Esophagus muscularis mucosa (tissue), 4 donors: ENCODE results near the gene SWAP70. TPM values are rescaled to one million over a fixed set of nuclear protein-coding genes. Genes with fewer than 3 reads are reported as not detected.

Source experiments
- DNase-seq: peaks from one replicate; pipeline ENCODE4 v3.0.0-alpha.2; 2017; ENCODE audit errors: extremely low spot score
- H3K27ac ChIP-seq, 4 donors: fragments of 200-600 bp; sonication (generic); replicated peaks in 1 of 4; 1 replicate in 3 of 4; 2 replicates in 1 of 4; pipeline ENCODE4 v1.5.1; 2016 to 2019; ENCODE audit warnings: mild to moderate bottlenecking in 1 of 4
- H3K27me3 ChIP-seq, 4 donors: fragments of 200-600 bp; sonication (generic); one replicate each; pipeline versions ENCODE4 v1.5.1 to v1.6.0; 2016 to 2019
- H3K36me3 ChIP-seq, 4 donors: fragments of 200-600 bp; sonication (generic); one replicate each; pipeline ENCODE4 v1.5.1; 2016 to 2019
- H3K4me1 ChIP-seq, 4 donors: fragments of 200-600 bp; sonication (generic); one replicate each; pipeline ENCODE4 v1.5.1; 2016 to 2019
- H3K4me3 ChIP-seq, 4 donors: fragments of 200-600 bp; sonication (generic); 1 replicate in 2 of 4; 2 replicates in 2 of 4; pipeline ENCODE4 v1.5.1; 2016 to 2019; ENCODE audit warnings: mild to moderate bottlenecking in 4 of 4, moderate library complexity in 1 of 4
- H3K9me3 ChIP-seq, 4 donors: fragments of 200-600 bp; sonication (generic); 1 replicate in 3 of 4; 2 replicates in 1 of 4; pipeline ENCODE4 v1.5.1; 2016 to 2019
- EP300 ChIP-seq: sonication (generic); formaldehyde crosslinking; IDR thresholded peaks from one replicate; pipeline ENCODE4 v1.6.1; 2017; ENCODE audit warnings: antibody characterized with exemption
- POLR2A ChIP-seq: fragments of 450-650 bp; IDR thresholded peaks from one replicate; pipeline ENCODE4 v1.6.1; 2017; ENCODE audit warnings: antibody characterized with exemption, moderate library complexity, mild to moderate bottlenecking, low read depth
- POLR2AphosphoS5 ChIP-seq, 2 donors: sonication (generic); formaldehyde crosslinking; IDR thresholded peaks; one replicate each; pipeline ENCODE4 v1.6.1; 2017; ENCODE audit warnings: antibody characterized with exemption in 2 of 2
- WGBS: methylation state at CpG from one replicate; pipeline ENCODE4 v1.1.5; 2018; 5-methylcytosine and 5-hydroxymethylcytosine counted together
- intact Hi-C: fragments of 100-400 bp; cut with DNase I; formaldehyde crosslinking; loops from one replicate; pipeline ENCODE4 v1.15.1; 2023
- total RNA-seq, 4 donors: library from RNA; depleted of rRNA; stranded (reverse); fragments of >200 nt; gene quantifications; one replicate each; pipeline versions ENCODE4 v1.1.0 to v1.2.1, GENCODE V29; 2016
- TF ChIP-seq, protein P1 (sequence below), 3 experiments: fragments of 200-600 bp in 2 of 3; fragments of 450-650 bp in 1 of 3; sonication (generic) in 2 of 3; IDR thresholded peaks; one replicate each; pipeline ENCODE4 v1.5.1; 2017 to 2019; ENCODE audit warnings: antibody characterized with exemption in 3 of 3, mild to moderate bottlenecking in 2 of 3, moderate library complexity in 1 of 3

SWAP70 gene
- total RNA-seq, 4 donors from 2014 or later: 37.8 to 54.9 (median 46.5) TPM

DNA sequence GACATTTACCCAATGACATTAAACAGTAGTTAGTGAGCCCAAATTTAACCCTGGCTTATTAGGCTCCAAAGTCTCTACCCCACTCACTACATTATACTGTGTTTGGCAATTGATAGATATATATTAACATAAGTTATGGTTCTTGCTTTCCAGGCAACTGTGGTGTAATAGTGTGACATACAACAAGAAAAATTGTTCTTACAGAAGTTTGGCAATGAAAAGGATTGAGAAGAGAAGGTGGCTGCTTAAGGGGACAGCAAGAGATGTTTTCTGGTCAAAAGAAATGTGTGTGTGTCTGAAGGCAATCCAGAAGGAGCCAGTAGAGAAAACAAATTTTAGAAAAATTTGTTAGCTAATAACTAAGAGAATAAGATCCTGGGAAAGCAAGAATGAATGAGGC, 132.4 kb downstream of the SWAP70 start:
- no peaks in the 10 kb centered on the region for H3K9me3 ChIP-seq
- no peaks in the 10 kb centered on the region for H3K27me3 ChIP-seq
- TF ChIP-seq EP300: no peak
- TF ChIP-seq, protein P1, sequence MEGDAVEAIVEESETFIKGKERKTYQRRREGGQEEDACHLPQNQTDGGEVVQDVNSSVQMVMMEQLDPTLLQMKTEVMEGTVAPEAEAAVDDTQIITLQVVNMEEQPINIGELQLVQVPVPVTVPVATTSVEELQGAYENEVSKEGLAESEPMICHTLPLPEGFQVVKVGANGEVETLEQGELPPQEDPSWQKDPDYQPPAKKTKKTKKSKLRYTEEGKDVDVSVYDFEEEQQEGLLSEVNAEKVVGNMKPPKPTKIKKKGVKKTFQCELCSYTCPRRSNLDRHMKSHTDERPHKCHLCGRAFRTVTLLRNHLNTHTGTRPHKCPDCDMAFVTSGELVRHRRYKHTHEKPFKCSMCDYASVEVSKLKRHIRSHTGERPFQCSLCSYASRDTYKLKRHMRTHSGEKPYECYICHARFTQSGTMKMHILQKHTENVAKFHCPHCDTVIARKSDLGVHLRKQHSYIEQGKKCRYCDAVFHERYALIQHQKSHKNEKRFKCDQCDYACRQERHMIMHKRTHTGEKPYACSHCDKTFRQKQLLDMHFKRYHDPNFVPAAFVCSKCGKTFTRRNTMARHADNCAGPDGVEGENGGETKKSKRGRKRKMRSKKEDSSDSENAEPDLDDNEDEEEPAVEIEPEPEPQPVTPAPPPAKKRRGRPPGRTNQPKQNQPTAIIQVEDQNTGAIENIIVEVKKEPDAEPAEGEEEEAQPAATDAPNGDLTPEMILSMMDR (IDR thresholded peaks at IDR 0.05): no peak
- TF ChIP-seq POLR2AphosphoS5 (IDR thresholded peaks at IDR 0.05): no peak
- TF ChIP-seq POLR2A: no peak
- H3K27ac ChIP-seq: no peak overlapping the region
- DNase-seq: no peak
- intact Hi-C loops: no loop called here
- peaks cover 0 to 2% (median 0%) of the 10 kb centered on the region in 4 donors for H3K4me1 ChIP-seq
- H3K36me3 ChIP-seq: peaks cover 0 to 20% (median 8%) of the 10 kb centered on the region in 4 donors
- no peak overlapping the region for H3K4me3 ChIP-seq

DNA sequence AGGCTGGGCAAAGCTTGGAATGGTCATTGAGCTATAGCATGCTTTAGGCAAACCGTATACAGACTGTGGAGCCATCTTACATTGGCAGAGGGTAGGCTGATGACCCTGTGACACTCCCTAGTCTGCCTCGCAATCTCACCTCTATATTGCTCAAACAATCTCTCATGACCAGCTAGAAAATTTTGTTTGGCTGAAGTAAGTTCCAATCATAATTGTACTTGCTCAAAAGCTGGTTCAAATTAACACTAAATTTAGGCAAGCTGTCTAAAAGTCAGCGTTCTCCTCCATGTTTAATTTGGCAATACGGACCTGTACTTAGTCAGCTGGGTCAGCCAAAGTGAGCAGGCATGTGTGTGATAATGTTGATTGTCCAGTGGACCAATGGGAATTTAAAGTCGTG, 133.0 kb downstream of the SWAP70 start:
- H3K4me3 ChIP-seq: no peak overlapping the region
- no peak for DNase-seq
- H3K27ac ChIP-seq: no peak overlapping the region
- intact Hi-C loops: no loop called here
- TF ChIP-seq POLR2AphosphoS5 (IDR thresholded peaks at IDR 0.05) (no peak), EP300 (no peak), POLR2A (no peak)
- TF ChIP-seq, protein P1 (IDR thresholded peaks at IDR 0.05): no peak
- peaks cover 0 to 20% (median 8%) of the 10 kb centered on the region in 4 donors for H3K36me3 ChIP-seq
- no peaks in the 10 kb centered on the region for H3K27me3 ChIP-seq
- no peaks in the 10 kb centered on the region for H3K9me3 ChIP-seq
- 94% methylated on average over 5 of the region's 5 CpGs for WGBS
- H3K4me1 ChIP-seq: peaks cover 4 to 8% (median 5%) of the 10 kb centered on the region in 4 donors

DNA sequence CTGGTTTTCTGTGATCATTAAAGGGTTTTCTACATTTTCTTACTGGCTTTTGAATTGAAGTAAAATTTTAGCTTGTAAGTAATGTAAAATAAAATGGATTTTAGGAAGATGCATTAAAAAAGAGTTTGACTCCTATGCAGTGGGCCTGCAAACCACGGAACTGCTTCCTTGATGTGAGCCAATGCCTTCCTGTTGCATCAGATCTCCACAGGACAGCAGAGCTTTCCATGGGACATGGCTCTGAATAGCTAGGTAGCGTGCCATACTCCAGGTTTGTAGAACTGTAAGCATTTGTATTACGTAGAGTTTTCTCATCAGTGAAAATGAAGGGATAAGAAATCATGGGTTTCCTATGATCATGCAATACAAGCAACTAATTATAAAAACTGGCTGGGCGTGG, 133.4 kb downstream of the SWAP70 start:
- no peaks in the 10 kb centered on the region for H3K9me3 ChIP-seq
- peaks cover 6 to 12% (median 9%) of the 10 kb centered on the region in 4 donors for H3K4me1 ChIP-seq
- intact Hi-C loops: no loop called here
- peaks cover 0 to 17% (median 8%) of the 10 kb centered on the region in 4 donors for H3K36me3 ChIP-seq
- TF ChIP-seq, protein P1 (IDR thresholded peaks at IDR 0.05): no peak
- TF ChIP-seq EP300 (no peak), POLR2A (no peak), POLR2AphosphoS5 (IDR thresholded peaks at IDR 0.05) (no peak)
- no peak for DNase-seq
- H3K27me3 ChIP-seq: no peaks in the 10 kb centered on the region
- WGBS: 92% methylated on average over 4 of the region's 4 CpGs
- H3K4me3 ChIP-seq: no peak overlapping the region
- H3K27ac ChIP-seq: no peak overlapping the region

DNA sequence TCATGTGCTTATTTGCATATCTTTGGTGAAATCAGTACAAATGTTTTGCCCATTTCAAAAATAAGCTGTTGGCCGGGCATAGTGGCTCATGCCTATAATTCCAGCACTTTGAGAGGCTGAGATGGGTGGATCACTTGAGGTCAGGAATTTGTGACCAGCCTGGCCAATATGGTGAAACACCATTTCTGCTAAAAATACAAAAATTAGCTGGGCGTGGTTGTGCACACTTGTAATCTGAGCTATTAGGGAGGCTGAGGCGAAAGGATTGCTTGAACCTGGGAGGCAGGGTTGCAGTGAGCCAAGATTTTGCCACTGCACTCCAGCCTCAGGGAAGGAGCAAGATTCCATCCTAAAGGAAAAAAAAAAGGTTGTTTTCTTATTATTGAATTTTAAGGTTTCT, 136.0 kb downstream of the SWAP70 start:
- peaks cover 30 to 38% (median 35%) of the 10 kb centered on the region in 4 donors for H3K4me1 ChIP-seq
- no peak overlapping the region for H3K27ac ChIP-seq
- intact Hi-C loops: loop anchor here (5.0 kb wide), 1 partner anchor 38 kb away; no protein-coding TSS in a partner anchor
- peaks cover 0 to 9% (median 3%) of the 10 kb centered on the region in 4 donors for H3K36me3 ChIP-seq
- no peaks in the 10 kb centered on the region for H3K9me3 ChIP-seq
- no peak for DNase-seq
- WGBS: 88% methylated on average over 3 of the region's 3 CpGs
- TF ChIP-seq EP300 (no peak), POLR2A (no peak), POLR2AphosphoS5 (IDR thresholded peaks at IDR 0.05) (no peak)
- TF ChIP-seq, protein P1 (IDR thresholded peaks at IDR 0.05): no peak
- no peaks in the 10 kb centered on the region for H3K27me3 ChIP-seq
- no peak overlapping the region for H3K4me3 ChIP-seq

DNA sequence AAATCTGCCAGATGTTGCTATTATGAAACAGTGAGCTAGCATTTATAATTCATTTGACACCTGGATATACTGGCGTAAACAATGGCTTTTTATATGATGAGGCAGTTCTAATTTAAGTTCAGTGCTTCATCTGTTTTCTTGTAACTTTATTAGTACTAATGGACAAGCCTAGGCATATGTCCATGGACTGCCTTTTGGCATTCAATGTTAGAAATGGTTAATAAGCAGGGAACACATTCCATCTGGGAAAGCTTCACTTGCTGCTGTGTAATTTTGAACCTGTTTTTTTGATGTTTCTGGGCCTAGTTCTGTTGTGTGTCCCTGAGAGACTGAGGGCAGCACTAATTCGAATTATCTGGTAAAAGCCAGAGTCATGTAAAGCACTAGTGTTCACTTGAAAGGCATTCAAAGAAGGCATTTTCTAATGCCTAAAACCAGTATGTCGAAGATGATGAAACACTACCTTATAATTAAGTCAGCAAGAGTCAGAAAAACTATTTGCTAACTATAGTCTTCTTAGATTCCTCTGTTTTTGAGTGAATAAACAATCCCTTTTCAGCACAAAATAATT, 138.5 kb downstream of the SWAP70 start:
- 25% methylated on average over 3 of the region's 3 CpGs for WGBS
- Histone ChIP-seq H3K27ac (peak overlapping the region; percentile 71 to 80 (median 75)), H3K4me3 (no peak overlapping the region), H3K36me3 (peaks cover 0 to 21% (median 10%) of the 10 kb centered on the region in 4 donors), H3K9me3 (no peaks in the 10 kb centered on the region), H3K27me3 (no peaks in the 10 kb centered on the region), H3K4me1 (peaks cover 30 to 41% (median 38%) of the 10 kb centered on the region in 4 donors)
- no peak for DNase-seq
- intact Hi-C loops: loop anchor here (5.0 kb wide), 1 partner anchor 40 kb away; no protein-coding TSS in a partner anchor
- peak; percentile 16 to 71 for TF ChIP-seq POLR2AphosphoS5 (IDR thresholded peaks at IDR 0.05)
- TF ChIP-seq POLR2A: no peak

Other genes starting within 250 kb of the SWAP70 start
- gene ZNF143, start 203.1 kb upstream of the SWAP70 start, total RNA-seq: 10 to 100 TPM; 30.0 to 38.8 (median 34.5) TPM
- 10 to 100 TPM; 34.5 to 55.6 (median 41.6) TPM for gene WEE1, start 90.4 kb upstream of the SWAP70 start, total RNA-seq